ENCODE measurements around the gene CXorf65. TPM values are rescaled to one million over a fixed set of nuclear protein-coding genes. Genes with fewer than 3 reads are reported as not detected.
A peak's percentile ranks its signal among the peaks of the same experiment; 100 is the strongest.

CXorf65 gene
- total RNA-seq, 1 experiment from 2014 or later = not detected

DNA sequence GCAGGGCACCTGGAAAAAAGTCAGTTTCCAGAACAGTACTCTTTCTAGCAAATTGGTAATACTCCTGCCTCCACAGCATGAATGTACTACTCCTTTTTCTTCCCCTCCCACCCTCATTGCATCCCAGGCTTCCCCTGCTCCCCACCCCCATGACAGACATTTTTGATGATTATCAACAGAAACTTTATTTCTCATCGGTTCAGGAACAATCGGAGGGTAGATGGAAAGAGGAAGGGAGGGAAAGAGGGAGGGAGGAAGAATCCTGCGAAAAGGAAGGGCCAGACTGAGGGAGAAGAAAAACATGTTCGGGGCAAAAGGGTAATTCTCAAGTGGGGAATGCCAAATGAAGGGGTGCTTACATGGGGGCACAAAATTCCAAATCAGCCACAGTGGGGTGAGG, 705 bp upstream of the CXorf65 start:
- DNase-seq (ENCODE audit: low read depth) = no peak

- DNase-seq (ENCODE audit: low read depth) = no peak
These were observed 912 bp downstream of the CXorf65 start for GRCh38 chrX:71105628-71106027.

- DNase-seq (ENCODE audit: low read depth) = no peak
These were observed 3.2 kb downstream of the CXorf65 start for GRCh38 chrX:71103110-71103983.

GRCh38 chrX:71102292-71102691, 4.2 kb downstream of the CXorf65 start:
- DNase-seq (ENCODE audit: low read depth) = no peak

DNA sequence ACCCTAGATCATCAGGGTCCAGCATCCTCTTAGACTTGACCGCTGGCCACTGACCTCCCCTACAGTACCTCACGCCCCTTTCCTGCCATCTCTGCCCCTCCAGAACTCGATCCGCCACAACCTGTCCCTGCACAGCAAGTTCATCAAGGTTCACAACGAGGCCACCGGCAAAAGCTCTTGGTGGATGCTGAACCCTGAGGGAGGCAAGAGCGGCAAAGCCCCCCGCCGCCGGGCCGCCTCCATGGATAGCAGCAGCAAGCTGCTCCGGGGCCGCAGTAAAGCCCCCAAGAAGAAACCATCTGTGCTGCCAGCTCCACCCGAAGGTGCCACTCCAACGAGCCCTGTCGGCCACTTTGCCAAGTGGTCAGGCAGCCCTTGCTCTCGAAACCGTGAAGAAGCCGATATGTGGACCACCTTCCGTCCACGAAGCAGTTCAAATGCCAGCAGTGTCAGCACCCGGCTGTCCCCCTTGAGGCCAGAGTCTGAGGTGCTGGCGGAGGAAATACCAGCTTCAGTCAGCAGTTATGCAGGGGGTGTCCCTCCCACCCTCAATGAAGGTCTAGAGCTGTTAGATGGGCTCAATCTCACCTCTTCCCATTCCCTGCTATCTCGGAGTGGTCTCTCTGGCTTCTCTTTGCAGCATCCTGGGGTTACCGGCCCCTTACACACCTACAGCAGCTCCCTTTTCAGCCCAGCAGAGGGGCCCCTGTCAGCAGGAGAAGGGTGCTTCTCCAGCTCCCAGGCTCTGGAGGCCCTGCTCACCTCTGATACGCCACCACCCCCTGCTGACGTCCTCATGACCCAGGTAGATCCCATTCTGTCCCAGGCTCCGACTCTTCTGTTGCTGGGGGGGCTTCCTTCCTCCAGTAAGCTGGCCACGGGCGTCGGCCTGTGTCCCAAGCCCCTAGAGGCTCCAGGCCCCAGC, 5.7 kb downstream of the CXorf65 start:
- no peak for DNase-seq (ENCODE audit: low read depth)

DNA sequence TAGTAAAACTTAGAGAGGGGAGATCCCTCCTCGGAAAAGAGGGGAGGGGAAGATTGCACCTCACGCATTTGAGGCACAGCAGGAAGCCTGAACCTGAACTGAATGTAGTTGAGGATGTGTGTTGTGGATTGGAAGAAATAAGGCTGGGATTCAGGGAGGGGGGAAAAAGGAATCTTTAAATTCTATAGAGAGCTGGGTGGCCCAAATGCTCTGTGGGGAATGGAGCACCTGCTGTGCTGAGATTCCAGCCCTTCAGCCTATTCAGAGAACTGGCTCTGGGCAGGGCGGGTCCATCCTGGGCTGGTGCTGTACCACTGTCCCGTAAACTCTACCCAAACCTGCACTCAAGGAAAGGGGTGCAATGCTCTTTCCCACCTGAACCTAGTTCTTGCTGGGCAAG, 6.8 kb downstream of the CXorf65 start:
- DNase-seq (ENCODE audit: low read depth) = no peak

- DNase-seq (ENCODE audit: low read depth) = no peak
These were observed 7.5 kb downstream of the CXorf65 start for GRCh38 chrX:71098951-71099506.

DNA sequence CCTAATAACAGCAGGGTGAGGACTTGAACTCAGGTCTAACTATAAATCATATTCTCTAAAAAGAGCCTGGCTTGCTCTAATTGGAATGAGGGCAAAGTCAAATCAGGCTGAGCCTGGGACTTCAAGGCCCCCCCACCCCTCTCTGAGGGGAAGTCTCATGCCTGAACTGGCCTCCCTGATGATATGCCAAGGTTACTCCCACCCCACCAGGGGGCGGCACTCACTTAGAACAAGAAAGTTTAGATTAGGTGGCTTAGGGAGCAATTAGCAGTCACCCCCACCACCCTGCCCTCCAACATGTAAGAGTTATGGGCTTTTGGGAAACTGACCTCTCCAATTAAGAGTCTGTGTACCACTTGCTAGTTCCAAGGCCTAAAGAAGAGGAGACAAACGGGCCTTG, 8.2 kb downstream of the CXorf65 start:
- DNase-seq (ENCODE audit: low read depth) = peak; percentile 52

DNA sequence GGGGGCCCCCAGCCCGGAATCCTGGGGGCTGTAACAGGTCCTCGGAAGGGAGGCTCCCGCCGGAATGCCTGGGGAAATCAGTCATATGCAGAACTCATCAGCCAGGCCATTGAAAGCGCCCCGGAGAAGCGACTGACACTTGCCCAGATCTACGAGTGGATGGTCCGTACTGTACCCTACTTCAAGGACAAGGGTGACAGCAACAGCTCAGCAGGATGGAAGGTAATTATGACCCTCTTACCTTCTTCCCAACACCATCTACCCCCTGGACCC, 9.8 kb downstream of the CXorf65 start:
- no peak for DNase-seq (ENCODE audit: low read depth)

DNA sequence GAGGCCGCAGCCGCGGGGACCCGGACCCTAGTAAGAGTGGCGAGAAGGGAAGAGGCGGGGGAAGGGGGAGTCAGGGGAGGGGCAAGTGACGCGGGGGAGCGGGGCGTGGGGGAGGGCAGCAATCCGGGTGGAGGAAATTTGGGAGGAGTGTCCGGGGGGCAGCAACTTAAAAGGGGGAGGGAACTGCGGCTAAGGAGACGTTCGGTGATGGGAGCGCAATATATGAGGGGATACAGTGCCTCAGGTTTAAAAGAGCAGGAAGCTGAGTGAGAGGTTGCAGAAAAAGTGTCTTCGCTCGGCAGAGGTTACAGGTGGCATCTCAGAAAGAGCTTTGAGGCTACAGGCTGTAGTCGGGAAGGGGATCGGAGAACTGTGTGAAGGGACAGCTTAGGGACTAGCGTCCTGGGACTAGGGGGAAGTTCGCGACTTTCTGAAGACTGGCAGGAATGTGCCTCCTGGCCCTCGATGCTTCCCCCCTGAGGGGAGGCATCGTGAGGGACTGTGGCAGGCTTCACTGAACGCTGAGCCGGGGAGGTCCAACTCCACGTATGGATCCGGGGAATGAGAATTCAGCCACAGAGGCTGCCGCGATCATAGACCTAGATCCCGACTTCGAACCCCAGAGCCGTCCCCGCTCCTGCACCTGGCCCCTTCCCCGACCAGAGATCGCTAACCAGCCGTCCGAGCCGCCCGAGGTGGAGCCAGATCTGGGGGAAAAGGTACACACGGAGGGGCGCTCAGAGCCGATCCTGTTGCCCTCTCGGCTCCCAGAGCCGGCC, 10.4 kb downstream of the CXorf65 start:
- DNase-seq (ENCODE audit: low read depth) = peak; percentile 58

DNA sequence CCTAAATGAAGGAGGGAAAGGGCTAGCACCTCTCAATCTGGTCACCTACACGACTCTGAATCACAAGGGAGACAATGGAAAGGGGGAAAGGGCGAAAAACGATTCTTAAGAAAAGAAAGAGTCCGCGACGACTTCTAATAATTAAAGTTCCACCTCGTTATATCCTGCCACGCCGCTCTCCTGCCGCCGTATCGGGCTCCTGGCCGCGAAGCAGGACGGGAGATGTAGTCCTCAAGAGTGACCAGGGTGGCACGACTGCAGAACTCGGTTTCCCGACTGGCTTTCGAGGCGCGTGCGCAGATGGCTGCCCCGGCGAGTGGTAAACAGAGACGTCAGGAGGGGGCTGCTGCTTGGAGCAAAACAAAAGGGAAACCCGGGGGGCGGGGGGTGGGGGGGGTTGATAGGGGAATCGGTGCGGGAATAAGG, 11.0 kb downstream of the CXorf65 start, which contains the start of gene FOXO4:
Gene FOXO4, plus strand, starts transcription at position 297 of the 426 bp plus-strand sequence. CDS start 678 bp downstream, outside the sequence.
- peak; percentile 85 for DNase-seq (ENCODE audit: low read depth)

DNA sequence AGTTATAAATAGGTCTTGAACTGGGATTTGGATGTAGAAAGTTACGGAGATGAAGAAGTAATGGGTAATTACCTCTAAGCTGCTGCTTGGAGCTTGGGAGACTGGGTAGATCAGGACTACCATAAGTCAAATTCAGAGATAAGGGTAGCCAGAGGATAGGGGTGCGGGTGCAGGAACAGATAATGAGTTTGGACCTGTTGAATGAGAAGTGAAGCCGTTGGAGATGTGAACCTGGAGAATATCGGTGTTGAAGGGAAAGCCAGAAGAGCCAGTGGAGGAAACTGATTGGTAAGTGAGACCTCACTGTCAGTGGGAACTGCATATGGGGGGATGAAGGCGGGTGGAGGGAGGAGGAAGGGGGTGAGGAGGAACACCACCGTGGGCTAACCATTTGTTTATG, 11.5 kb downstream of the CXorf65 start:
- no peak for DNase-seq (ENCODE audit: low read depth)

GRCh38 chrX:71091263-71091662, 15.3 kb downstream of the CXorf65 start:
- no peak for DNase-seq (ENCODE audit: low read depth)

GRCh38 chrX:71085900-71086299, 20.6 kb downstream of the CXorf65 start:
- no peak for DNase-seq (ENCODE audit: low read depth)

GRCh38 chrX:71082822-71083221, 23.7 kb downstream of the CXorf65 start:
- DNase-seq (ENCODE audit: low read depth) = no peak

GRCh38 chrX:71082124-71082647, 24.4 kb downstream of the CXorf65 start:
- no peak for DNase-seq (ENCODE audit: low read depth)

GRCh38 chrX:71081330-71082123, 25.0 kb downstream of the CXorf65 start:
- no peak for DNase-seq (ENCODE audit: low read depth)

DNA sequence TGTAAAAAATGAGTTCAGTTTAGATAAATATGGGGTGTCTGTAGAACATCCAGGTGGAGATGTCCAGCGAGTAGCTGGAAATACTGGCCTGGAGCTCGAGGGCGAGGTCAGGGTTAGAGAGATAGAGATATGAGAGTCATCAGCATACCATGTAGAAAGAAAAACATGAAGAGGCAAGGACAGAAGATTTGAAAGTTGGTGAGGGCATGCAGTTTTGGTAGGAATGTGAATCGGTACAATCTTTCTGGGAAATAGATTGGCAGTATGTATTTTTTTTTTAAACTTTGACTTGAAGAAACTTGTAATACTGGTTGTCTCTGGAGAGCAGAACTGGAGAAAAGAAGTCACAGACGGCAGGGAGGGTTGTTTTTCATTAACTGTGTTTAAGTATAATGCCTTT, 36.0 kb downstream of the CXorf65 start:
- DNase-seq (ENCODE audit: low read depth) = no peak

DNA sequence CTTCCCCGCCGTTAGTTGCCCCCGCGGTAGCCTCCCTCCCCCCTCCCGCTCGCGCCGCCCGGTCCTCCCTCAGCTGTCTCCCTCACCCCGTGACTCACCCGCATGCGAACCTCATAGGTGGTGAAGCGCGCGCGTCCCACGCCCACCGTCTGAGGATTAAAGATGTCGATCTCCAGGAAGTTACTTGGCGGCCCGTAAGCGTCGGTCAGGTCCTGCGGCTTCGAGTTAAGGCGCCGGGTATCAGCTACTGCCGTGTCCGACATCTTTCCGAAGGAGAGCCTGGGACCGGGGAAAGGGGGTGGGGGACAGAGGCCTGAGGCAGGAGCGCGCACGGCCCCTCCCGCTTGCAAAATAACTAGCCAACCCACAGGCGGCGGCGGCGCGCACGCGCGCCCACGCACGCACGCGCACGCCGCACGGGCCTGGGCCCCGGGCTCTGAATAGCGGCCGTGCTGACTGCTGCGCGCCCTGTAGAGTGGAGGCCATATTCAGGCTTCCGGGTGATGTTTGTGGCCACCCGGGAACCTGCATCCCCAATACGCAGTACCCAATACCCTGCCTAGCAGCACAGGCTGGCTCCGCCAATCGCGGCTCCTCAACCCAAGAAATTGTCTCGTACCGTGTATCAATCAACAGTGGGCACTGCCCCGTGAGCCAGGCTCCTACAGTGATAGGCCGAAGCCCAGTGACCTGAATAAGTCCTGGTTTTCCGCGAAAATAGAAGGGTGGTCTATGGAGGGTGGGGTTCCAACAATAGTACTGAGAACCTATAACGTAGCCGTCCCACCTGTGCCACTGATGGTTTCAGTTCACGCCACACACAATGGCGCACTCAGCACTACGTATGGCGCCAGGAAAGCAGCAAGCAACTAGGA, 38.3 kb downstream of the CXorf65 start, which contains the start of gene SNX12:
Gene SNX12, minus strand, starts transcription at position 291 of the 875 bp plus-strand sequence. Its CDS starts 28 bp downstream, at position 263.
- peak; percentile 97 for DNase-seq (ENCODE audit: low read depth)

- no peak for DNase-seq (ENCODE audit: low read depth)
These were observed 38.9 kb downstream of the CXorf65 start for GRCh38 chrX:71067712-71068043.
